ENCODE data around the gene CTNNA3.

CTNNA3 gene

DNA sequence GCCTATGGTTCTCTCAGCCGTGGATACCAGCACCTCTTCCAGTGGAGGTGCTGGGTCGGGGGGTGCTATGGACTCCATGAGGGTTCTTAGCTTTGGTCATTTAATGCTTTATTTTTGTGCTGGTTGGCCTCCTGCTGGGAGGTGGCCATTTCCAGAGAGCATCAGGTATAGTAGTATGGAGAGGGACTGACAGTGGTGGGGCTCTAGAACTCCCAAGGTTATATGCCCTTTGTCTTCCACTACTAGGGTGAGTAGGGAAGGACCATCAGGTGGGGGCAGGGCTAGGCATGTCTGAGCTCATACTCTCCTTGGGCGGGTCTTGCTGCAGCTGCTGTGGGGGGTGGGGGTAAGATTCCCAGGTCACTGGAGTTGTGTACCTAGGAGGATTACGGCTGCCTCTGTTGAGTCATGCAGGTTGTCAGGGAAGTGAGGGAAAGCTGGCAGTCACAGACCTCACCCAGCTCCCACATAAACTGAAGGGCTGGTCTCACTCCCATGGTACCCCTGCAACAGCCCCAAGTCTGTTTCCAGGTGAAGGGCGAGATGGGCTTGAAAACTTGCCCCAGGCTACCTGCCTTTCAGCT, 1533.3 kb downstream of the CTNNA3 start:
- no peak for DNase-seq

DNA sequence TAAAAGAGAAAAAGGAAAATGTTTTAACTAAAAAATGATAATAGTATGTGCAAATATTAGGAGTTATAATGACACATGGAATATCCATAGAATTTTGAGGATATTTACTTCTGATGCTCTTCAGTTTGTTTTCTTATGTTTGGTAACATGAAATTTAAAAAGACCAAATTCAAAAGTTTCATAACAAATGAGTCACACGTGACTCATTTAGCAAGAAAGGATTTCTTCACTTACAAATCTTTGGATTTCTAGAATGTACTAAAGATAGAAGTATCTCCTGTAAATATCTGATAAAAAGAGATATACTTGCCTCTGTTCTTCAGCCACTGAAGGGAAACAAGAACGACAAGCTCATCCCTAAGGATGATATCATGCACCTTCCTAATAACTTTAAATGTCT, 1544.6 kb downstream of the CTNNA3 start:
- no peak for DNase-seq

DNA sequence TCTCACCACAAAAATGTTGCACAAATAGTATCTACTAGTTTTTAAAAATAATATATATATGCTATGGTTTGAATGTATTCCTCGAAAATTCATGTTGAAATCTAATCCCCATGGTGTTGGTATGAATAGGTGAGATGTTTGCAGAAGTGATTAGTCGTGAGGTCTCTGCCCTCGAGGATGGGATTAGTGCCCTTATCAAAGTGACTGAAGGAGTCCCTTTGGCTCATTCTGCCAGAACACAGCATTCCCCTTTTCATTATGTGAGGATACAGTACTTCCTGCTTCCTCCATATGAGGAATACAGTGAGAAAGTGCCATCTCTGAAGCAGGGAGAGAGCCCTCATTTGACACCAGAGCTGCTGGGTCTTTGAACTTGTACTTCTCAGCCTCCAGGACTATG, 1547.7 kb downstream of the CTNNA3 start:
- no peak for DNase-seq

DNA sequence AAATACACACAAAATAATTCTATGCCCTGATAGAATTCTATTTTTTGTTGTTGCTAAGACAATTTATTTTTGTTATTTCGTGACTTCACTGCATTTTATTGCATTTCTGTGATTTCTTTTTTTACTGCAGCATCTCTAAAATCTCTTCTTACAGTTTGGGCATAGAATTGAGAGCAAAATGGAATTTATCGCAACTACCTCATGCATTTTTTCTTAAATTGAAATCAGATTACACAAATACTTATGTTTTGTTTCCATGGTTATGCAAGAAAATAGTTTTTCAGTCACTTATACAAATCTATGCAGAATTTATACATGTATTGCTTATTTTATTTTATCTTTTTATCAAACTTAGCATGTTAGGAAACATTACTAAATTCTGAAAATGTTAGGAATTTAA, 1552.0 kb downstream of the CTNNA3 start:
- DNase-seq = no peak

DNA sequence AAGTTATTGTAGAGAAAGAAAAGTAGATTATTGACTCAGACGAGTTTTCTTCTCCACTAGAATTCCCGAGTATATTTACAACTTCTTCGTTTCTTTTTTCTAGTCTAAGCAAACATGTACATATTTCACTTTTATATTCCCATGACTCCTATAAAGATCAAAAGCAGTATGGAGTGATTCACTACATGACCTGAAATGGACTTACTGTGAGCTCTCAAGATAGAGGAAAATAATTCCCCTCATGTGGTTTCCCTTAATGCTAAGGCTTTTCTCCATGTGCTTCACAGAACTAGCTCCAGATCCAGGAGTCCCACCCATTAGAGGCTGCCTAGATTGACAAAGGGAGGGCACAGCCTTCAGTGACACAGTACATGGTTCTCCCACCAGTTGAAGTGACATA, 1593.2 kb downstream of the CTNNA3 start:
- no peak for DNase-seq

DNA sequence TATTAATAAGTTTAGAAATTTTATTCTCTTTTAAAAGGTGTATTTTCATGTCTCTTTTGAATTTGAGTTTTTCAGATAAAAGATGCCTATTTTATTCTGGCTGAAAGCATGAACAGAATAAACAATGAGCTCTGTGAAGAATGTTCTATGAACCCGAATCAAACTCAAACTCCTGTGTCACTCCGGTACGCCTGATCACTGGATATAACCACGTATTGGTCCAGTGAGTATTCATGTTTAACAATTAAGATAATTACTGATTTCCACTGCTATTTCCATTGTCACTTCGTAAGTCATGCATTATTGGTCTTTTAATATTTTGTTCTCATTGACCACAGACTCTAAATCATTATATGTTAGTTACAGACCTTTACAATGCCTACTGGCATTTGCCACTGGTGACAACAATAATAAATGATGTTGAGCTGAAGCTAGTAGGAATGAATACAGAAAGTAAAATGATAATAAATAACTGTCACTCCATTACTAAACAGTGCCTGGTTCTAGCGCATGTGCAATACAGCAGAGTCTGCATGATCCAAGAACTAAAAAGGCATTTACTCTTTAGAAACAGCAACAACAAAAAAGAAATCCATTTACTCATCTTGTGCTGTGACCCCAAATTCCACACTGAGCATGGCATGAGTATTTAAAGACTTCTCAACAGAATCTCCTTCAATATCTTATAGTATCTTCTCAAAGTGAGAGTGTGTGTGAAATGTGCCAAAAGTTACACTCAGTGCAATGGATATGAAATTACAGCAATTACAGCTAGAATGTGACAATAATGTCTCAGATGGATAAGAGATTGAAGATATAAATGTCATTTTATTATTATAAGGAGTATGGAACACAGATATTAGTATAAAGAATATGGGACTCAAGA, 1597.2 kb downstream of the CTNNA3 start:
- no peak for DNase-seq

DNA sequence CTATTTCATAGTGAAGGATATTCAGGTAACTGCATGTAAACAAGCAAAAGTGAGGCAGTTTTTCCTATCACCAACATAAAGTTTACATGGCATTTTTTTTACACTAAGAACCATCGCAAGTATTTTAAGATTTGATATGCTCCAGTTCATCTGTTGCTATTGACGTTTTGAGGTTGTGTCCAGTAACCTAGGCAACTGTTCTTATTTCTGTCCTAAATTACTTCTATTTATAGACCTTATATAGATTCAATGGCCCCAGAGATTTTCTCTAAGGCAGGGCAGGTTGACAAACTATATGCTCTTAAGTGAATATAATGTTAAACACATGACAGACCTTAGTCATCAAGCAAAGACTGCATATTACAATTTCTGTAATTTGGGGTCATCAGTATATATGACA, 1600.4 kb downstream of the CTNNA3 start:
- no peak for DNase-seq

DNA sequence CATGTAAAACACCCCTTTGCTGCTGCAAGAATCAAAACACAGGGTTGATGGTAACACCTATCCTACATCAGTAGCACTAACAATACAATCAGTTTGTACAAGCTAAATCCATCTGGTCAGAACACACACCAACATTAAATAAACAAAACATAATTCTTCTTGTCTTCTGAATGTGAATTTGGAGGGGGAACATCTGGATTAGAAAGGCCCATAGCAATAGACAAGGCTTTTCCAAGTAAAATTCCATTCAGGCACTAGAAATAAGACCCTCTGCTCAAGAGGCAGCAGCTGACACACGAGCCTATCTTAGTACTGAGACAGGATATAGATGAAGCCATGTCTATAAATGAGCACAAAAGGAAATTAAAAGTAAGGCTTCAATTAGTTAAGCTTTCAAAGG, 1610.1 kb downstream of the CTNNA3 start:
- no peak for DNase-seq

DNA sequence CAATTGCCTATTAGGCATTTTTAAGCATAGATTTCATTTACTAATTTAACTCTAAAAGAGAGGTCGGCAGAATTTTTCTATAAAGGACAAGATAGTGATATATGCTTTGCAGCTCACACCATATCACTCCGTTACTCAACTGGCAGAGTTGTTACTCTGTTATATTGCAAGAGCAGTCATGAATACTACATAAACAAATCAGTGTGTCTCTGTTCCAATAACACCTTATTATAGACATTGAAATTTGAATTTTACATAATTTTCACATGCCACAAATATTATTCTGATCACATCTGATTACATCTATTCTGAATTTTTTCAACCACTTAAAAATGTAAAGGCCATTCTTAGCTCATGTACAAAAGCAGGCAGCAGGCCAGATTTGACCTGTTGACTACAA, 1624.1 kb downstream of the CTNNA3 start:
- DNase-seq = no peak

DNA sequence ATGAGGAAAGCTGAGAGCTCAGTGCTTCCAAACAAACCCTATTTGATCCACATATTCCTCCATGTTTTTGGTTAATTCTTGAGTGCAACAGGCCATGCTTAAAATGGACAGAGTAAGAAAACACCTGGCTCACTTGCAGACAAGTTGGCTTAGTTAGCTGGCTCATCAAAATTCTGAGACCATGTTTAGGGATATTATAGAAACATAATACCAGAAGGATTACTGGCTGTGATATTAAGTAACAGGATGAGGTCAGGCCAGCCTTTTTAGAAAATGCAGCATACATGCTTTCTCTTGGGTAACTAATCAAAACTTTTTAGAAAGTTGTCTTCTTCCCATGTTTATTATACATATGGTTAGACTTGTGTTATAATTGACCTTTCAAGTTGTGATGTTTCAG, 1637.4 kb downstream of the CTNNA3 start:
- DNase-seq = no peak

DNA sequence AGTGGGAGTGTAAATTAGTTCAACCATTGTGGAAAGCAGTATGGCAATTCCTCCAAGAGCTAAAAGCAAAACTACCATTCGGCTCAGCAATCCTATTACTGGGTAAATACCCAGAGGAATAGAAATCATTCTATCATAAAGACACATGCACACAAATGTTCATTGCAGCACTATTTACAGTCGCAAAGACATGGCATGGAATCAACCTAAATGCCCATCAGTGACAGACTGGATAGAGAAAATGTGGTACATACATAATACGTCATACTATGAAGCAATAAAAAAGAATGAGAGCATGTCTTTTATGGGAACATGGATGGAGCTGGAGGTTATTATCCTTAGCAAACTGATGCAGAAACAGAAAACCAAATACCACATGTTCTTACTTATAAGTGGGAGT, 1646.7 kb downstream of the CTNNA3 start:
- DNase-seq = no peak

DNA sequence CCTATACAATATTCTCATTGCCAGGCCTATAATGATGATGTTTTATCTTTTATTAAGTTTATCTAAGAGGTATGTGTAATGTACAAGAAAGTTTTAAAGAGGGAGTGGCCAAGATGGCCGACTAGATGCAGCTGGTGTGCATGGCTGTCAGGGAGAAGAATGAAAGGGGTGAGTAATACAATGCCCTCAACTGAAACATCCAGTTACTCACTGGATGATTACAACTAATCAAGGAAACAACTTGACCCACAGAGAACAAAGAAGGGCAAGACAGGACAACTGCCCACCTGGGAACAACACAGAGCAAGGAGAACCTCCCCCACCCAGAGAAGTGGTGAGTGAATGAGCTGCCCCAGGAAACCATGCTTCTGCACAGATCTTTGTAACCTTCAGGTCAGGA, 1650.1 kb downstream of the CTNNA3 start:
- DNase-seq = no peak

DNA sequence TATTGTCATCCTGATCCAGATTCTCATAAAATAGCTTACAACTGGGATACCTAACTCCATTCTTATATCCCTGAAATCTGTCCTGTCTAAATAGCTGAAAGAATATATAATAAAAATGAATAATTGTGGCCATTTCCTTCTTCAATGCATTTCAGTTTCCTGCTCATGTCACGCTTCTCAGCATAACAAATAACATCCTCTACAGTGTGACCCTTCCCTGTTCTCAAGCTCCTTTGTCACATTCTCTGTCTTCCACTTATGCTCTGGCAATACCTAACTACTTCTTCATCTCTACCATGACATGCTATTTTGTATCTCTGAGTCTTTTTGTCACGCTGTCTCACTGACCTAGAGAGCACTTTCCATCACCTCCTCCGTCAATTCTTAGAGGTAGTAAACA, 1654.2 kb downstream of the CTNNA3 start:
- DNase-seq = no peak

DNA sequence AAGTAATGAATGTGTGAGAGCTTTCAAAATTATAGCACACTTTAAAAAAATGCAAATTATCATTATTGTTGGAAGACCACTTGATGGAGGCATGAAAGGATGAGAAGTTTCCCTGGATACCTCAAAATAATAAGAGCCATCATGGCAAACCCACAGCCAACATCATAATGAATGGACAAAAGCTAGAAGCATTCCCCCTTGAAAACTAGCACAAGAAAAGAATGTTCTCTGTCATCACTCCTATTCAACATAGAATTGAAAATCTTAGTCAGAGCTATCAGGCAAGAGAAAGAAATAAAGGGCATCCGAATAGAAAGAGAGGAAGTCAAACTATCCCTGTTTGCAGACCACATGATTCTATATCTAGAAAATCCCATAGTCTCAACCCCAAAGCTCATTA, 1657.4 kb downstream of the CTNNA3 start:
- no peak for DNase-seq

DNA sequence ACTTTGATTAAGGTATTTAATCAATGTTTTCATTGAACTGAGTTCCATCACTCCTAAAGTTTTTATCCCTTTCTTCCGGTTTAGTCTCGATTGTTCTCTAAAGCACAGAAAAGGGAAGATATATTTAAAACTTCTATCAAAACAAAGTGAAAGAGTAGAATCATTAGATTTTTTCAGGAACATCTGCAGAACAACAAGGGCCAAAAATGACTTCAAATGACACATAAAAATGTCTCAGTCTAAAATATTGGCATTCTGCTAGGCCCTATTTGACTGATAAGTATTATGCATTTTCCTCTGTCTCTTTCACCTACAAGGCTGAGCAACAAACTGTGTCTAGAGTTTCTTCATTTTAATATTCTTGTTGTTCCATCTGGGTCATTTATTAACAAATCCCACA, 1669.7 kb downstream of the CTNNA3 start:
- no peak for DNase-seq

DNA sequence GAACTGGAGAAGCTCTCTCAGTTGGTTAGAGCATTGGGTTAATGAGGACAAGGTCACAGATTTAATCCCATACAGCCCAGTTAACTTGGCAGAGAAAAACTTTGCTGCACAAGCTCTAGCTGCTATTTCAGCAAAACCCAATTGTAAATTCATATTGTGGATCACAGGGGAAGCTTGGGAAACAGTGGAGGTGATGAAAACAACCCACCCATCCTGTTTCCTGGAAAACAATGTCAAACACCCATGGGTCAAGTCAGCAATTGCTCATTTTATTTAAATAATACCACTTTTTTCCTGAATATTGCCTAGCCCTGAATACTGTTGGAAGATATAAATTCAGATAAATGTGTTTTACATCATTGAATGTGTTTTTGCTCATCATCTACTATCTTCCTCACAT, 1670.8 kb downstream of the CTNNA3 start:
- DNase-seq = no peak

DNA sequence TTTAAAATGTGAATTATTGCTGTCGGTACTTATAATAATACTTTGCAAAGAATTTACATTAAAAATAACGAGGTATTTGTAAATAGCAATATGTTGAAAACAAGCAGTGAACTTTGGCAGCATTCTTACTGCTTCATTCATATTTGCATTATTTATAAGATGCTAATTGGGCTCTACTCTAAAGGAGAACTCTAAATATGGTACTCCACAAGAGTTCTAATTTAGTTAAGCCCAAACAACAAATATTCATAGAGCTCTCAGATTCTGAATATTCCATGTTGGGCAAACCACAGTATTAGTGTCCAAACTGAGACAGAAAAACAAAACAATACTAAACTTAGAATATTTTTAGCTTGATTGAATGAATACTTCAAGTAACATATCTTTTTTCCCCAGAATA, 1674.6 kb downstream of the CTNNA3 start:
- DNase-seq = no peak

DNA sequence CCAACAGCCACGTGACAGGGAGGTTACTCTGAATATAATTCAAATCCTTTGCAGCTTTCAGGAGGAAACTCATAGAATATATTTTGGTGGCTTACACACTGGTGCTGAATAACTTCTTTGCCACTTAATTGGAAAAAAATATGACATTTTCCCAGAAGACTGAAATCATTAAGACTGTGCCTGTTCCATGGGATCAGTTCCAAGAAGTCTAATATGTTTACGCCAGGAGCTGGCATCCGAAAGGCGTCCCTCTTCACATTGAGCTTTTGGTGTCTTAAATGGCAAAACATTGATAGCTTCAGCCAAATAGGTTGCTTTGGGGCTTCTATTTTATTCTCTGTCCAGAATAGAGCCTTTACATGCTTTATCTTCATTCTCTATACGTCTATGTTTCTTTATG, 1687.8 kb downstream of the CTNNA3 start:
- DNase-seq = no peak

DNA sequence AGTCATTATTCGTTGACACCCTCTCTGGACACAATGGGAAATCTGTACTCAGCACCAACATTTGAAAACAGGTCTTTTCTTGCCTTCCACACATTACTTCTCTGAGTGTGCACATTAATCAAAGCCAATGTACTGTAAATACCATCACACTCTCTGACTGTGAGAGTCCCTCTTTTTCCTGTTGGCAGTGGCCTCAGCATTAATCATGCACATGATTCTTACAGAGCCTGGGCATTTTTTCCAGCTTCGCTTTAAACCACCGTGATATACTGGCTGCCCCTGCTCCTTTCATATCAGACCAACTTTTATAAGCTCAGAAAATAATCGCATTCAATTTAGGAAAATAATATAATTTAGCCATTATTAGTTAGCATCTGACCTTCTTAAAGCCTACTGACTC, 1689.6 kb downstream of the CTNNA3 start:
- no peak for DNase-seq

DNA sequence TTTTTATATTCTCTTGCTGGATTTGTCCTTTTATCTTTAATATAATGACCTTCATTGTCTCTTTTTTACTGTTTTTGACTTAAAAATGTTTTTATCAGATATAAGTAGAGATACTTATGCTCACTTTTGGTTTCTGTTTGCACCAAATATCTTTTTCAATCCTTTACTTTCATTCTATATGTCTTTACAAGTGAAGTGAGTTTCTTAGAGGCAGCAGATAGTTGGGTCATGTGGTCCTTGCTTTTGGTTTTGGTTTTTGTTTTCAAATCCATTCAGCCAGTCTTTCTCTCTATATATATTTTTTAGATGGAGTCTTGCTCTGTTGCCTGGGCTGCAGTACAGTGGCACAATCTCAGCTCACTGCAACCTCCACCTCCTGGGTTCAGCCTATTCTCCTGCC, 1702.5 kb downstream of the CTNNA3 start:
- DNase-seq = no peak

DNA sequence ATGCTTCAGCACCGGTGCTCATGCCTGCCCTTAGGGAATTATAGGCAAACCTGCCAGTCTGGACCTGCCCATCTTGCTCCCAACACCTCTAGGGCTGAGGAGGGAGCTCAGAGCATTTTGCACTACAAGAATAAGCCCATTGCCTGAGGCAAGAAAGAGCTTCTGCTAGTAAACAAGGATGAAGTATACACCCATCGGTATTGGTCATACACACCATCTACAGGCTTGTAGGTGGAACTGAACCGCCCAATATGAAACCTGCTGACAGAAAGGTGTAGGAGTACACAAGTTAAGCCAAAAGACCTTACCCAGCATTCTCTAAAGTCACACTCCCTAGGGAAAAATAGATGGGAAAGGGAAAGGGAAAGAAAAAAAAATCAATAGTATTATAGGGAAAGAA, 1727.1 kb downstream of the CTNNA3 start:
- DNase-seq = no peak

DNA sequence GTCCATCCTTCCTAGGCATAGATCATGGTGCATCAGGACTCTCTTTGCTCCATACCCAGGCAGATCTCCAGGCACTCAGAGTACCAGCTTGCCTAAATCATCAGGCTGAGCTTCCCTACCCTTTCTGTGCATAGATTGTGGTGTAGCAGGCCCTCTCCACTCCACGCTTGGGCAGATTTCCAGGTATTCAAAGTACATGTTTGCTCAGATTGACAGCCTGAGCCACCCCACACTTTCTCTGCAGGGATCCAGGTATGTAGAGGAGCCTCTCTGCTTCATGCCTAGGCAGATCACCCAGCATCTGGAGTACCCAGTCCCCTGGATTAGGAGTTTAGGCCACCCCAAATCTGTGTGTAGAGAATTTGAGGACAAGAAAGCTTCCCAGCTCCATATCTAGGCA, 1727.6 kb downstream of the CTNNA3 start:
- DNase-seq = no peak

DNA sequence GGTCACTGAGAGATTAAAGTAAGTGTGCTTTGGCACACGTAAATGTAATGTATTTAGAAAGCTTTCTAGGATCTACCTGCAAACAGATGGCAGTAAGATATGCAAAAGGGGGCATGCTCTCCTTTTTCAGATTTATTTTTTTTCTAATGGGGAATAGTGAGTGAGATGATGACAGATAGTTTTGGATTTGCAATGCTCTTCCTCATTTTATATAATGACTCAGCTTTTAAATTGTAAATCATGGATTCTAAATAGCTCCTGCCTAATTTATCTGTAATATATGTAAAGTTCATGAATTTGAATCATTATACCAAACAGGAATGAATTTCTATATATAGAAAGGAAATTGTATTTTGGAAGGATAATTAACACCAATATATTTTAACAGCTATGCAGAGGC, 1731.8 kb downstream of the CTNNA3 start:
- DNase-seq = no peak

DNA sequence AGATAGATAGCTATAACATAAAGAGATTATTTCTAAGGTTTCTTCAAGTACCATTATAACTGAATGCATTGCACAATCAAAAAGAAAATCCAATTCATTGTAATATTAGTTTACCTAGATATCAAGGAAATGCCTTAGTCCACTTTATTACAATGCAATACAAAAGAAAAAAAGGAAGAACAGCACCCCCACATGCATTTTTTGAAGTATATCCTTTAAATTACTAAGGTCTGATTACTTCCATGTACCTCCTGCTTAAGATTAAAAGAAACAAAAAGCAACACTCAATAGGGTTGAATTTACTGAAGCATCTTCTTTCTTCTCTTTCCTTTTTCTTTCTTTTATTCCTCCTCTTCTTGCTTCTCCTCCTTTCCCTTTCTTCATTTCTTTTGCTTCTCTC, 1743.9 kb downstream of the CTNNA3 start:
- no peak for DNase-seq

DNA sequence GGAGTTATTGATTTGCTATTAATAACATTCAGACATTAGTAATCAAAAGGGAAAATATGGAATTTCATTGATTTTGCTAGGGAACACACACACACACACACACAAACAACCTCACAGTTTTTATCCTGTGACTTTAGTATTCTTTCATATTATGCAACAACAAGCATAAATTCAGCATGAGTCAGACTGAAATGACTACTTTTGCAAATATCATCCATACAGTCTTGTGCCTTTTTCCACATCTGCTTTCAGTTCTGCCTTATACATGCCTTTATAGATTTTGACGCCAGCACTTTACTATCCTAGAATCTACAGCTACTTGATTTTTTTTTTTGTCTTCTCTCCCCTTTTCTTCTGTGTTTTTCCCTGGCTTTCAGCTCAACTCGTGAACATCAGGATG, 1745.9 kb downstream of the CTNNA3 start:
- DNase-seq = no peak

Measured in activated CD4-positive, alpha-beta T cell treated with anti-CD3 and anti-CD28 coated beads, Interleukin-2, amount 50 U/mL, for 1 hour (primary cell).